ENCODE measurements around the gene IL7R.

GRCh38 chr5:35859101-35859661 is 2.5 kb downstream of the IL7R start:
- TF ChIP-seq SPI1 (IDR thresholded peaks at IDR 0.05; ENCODE audit: low read depth, low read length) (no peak), POLR2AphosphoS5 (IDR thresholded peaks at IDR 0.05; ENCODE audit: low read depth, low read length) (no peak)
